ENCODE results near the gene GPR150.
"Not testable (repeated sequence)": the region's sequence is repeated elsewhere in the genome, so short reads cannot be mapped to it uniquely, and the experiment has no call there.

The GPR150 gene

GRCh38 chr5:95623706-95624105 lies 3.8 kb downstream of the GPR150 start:
- no peak for FAIRE-seq

DNA sequence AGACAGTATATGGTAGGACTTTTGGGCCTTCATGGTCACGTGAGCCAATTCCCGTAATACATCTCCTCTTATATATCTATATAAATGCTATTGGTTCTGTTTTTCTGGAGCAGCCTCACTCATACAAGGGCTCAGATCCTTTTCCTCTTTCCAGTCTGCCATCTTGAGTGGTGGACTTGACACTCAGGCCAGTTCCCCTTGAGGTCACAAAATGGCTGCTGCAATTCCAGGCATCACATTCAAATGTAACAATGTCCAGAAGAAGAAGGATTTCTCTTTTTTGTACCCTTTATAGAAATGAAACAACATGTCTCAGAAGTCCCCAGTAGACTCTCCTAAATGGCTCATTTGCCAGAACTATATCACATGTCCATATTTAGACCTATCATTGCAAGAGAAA lies 4.5 kb downstream of the GPR150 start:
- FAIRE-seq (no peak), DNase-seq (ENCODE audit: low spot score) (no peak)

More at GRCh38 chr5:95623706-95624105, 3.8 kb downstream of the GPR150 start:
- DNase-seq (ENCODE audit: low spot score) = no peak

- DNase-seq (ENCODE audit: low spot score) (no peak), FAIRE-seq (no peak)
These were observed 6.8 kb downstream of the GPR150 start for GRCh38 chr5:95626701-95627100.

DNA sequence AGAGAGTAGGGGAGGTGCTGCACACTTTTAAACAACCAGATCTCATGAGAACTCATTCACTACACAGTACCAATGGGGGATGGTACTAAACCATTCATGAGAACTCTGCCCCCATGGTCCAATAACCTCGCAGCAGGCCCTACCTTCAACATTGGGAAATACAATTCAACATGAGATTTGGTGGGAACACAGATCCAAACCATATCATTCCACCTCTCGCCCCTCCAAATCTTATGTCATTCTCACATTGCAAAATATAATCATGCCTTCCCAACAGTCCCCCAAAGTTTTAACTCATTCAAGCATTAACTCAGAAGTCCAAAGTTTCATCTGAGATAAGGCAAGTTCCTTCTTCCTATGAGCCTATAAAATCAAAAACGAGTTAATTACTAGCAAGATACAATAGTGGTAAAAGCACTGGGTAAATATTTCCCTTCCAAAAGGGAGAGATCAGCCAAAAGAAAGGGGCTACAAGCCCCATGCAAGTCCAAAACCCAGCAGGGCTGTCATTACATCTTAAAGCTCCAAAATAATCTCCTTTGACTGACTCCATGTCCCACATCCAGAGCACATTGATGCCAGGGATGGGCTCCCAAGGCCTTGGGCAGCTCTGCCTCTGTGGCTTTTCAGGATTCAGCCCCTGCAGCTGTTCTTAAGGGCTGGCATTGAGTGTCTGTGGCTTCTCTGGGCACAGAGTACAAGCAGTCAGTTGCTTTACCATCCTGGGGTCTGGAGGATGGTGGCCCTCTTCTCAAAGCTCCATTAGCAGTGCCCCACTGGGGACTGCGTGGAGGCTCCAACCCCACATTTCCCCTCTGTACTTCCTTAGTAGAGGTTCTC lies 8.3 kb downstream of the GPR150 start:
- FAIRE-seq = no peak

DNA sequence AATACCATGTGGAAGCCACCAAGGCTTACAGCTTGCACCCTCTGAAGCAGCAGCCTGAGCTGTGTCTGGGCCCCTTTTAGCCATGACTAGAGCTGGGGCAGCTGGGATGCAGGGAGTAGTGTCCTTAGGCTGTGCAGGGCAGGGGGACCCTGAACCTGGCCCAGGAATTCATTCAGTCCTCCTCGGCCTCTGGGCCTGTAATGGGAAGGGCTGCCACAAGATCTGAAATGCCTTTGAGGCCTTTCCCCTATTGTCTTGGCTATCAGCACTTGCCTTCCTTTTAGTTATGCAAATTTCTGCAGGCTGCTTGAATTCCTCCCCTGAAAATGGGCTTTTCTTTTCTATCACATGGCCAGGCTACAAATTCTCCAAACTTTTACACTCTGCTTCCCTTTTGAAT lies 9.0 kb downstream of the GPR150 start:
- no peak for FAIRE-seq

More for the DNA sequence above, 8.3 kb downstream of the GPR150 start:
- no peak for DNase-seq (ENCODE audit: low spot score)

GRCh38 chr5:95630394-95630917 lies 10.6 kb downstream of the GPR150 start:
- no peak for FAIRE-seq
- DNase-seq (ENCODE audit: low spot score) = no peak

More for the DNA sequence above, 9.0 kb downstream of the GPR150 start:
- DNase-seq (ENCODE audit: low spot score) = no peak

GRCh38 chr5:95631255-95631958 lies 11.5 kb downstream of the GPR150 start:
- DNase-seq (ENCODE audit: low spot score) (peak; percentile 47), FAIRE-seq (peak; percentile 31)

- DNase-seq (ENCODE audit: low spot score) (peak; percentile 76), FAIRE-seq (no peak)
These were observed 12.2 kb downstream of the GPR150 start for GRCh38 chr5:95631991-95632675.

DNA sequence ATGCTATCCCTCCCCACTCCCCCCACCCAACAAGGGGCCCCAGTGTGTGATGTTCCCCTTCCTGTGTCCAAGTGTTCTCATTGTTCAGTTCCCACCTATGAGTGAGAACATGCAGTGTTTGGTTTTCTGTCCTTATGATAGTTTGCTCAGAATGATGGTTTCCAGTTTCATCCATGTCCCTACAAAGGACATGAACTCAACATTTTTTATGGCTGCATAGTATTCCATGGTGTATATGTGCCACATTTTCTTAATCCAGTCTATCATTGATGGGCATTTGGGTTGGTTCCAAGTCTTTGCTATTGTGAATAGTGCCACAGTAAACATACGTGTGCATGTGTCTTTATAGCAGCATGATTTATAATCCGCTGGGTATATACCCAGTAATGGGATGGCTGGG lies 13.1 kb downstream of the GPR150 start:
- DNase-seq (ENCODE audit: low spot score); FAIRE-seq: not testable (repeated sequence)

DNA sequence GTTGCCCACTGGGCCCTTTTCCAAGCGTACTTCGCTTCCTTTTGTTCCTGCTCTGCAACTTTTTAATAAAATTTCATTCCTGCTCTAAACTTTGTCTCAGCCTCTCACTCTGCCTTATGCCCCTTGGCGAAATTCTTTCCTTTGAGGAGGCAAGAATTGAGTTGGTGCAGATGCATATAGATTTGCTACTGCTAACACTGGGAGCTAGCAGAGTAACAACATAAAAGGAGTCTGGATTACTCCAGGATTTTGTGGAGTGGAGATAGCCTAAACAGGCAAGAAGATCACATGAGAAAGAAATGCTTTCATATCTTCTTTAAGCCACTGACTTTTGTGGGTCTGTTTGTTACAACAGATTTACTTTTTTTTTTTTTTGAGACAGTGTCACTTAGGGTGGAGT lies 13.8 kb downstream of the GPR150 start:
- FAIRE-seq = no peak
- no peak for DNase-seq (ENCODE audit: low spot score)

DNA sequence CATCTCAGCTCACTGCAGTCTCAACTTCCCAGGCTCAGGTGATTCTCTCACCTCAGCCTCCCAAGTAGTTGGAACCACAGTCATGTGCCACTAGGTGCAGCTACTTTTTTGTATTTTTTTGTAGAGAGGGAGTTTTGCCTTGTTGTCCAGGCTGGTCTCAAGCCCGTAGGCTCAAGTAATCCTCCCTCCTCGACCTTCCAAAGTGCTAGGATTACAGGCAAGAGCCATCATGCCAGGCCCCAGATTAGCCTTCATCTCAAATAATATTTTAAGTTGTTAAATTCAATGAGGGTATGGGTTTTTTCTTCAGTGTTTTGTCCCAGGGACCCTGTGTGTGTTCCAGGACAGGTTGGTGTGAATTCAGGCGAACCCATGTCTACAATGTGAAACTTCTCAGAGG lies 14.2 kb downstream of the GPR150 start:
- no peak for DNase-seq (ENCODE audit: low spot score)
- no peak for FAIRE-seq

GRCh38 chr5:95638632-95639031 lies 18.7 kb downstream of the GPR150 start:
- no peak for FAIRE-seq
- no peak for DNase-seq (ENCODE audit: low spot score)

- FAIRE-seq (no peak), DNase-seq (ENCODE audit: low spot score) (no peak)
These were observed 21.9 kb downstream of the GPR150 start for GRCh38 chr5:95641741-95642220.

- DNase-seq (ENCODE audit: low spot score) (no peak), FAIRE-seq (no peak)
These were observed 23.3 kb downstream of the GPR150 start for GRCh38 chr5:95643152-95643551.

DNA sequence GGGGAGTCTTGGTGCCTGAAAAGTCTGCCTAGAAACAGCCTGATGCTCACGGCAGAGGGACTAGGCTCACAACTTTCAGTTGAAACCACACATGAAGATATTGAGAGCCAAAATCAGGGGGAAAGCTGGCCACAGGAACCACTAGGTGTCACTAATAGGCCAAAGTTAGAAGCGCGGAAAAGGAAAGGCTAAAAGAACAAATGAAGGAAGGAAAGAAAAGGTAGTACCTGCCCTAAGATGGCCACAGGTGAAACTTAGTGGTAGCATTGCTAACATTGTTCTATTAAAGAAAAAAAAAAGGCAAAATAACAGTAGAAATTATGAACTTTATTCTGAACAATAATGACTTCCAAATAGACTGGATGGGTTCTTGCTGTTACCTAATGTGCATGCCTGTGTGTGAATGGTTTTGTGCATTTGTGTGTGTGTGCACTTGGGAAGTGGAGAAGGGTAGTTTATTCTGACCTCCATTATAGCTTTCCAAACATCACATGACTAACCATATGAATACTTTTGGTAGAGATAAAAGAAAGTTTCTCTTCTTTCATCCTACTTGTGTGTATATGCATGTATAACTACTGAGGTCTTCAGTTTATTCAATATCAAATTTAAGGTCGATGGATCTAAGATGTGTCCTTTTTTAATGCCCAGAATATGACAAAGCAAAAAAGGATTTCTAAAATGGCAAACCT lies 24.6 kb downstream of the GPR150 start:
- FAIRE-seq (no peak), DNase-seq (ENCODE audit: low spot score) (peak; percentile 24)

GRCh38 chr5:95646226-95646568 lies 26.3 kb downstream of the GPR150 start:
- not testable (repeated sequence) for FAIRE-seq; DNase-seq (ENCODE audit: low spot score)

- DNase-seq (ENCODE audit: low spot score) (peak; percentile 84), FAIRE-seq (no peak)
These were observed 26.9 kb downstream of the GPR150 start, which contains the start of gene RFESD for GRCh38 chr5:95646569-95647431. TSS of gene RFESD (plus strand) at chr5:95646777. CDS start at chr5:95652272, 5,495 bp downstream.

DNA sequence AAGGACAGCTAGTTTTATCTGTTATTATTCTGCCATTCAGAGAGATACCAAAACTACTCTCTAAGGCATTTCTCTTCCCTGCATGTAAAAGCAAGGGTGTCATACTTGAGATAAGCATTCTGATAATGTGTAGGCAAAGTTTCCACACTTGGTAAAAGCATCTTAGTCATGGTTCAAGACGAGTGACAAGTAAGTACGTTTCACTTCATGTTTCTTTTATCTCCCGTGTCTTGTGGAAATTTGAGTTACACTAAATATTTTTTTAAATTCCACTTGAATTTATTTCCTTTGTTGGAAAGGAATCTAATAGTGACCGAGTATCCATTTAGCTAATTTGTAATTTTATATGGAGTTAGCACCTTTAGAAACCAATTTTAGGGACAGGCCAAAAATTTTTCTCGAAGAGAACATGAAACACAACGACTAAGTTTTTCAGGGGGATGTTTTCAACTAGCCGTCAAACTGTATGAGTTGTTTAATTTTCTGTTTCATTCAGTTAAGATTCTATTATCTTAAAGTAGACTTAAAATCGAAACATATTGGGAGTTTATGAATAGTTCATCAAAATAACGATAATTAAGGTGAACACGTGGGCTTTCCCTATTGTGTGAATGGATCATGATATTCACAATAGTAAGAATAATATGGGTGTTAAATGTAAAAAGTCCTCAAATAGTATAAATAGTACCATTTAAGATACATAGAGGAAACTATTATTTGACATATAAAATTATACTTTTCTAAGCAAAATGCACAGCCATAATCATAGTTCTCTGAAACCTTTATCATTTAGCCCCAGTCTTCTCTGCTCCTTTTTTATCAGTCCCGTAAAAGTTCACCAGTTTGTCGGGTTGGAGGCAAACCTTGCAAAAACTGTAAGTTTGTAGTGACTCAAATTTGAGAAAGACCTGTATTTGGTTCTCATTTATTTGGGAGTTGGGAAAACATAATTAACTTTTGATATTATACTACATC lies 28.3 kb downstream of the GPR150 start:
- DNase-seq (ENCODE audit: low spot score) = no peak
- FAIRE-seq = no peak

- no peak for FAIRE-seq
These were observed 29.4 kb downstream of the GPR150 start for GRCh38 chr5:95649274-95649673.

More at GRCh38 chr5:95649274-95649673, 29.4 kb downstream of the GPR150 start:
- no peak for DNase-seq (ENCODE audit: low spot score)
